ENCODE measurements around the gene PPM1L.
"Not testable (repeated sequence)": the region's sequence is repeated elsewhere in the genome, so short reads cannot be mapped to it uniquely, and the experiment has no call there.

The PPM1L gene

DNA sequence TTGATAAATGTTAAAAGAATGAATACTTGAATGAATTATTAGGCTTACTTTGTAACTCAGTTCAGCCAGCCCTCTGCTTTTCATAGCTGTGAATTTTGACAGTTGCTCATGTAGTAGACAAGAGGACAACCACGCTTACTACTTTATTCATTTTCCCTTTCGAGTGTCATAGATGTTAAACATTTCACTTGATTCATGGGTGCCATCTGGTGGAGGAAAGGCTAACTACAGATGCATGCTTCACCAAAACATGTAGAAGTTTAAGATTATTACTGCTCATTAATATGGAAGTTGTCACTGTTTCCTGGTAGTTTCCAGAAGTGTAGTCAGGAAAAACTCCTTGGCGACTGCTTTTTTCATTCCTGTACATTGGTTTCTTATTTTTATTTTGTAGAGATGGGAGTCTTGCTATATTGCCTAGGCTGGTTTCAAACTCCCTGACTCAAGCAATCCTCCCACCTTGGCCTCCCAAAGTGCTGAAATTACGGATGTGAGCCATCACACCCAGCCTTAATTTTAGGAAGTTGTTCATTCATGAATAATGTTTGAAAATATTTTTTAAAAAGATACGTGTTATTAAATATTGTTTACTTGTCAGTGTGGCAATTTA, 186.0 kb downstream of the PPM1L start:
- peak; percentile 71 to 80 for DNase-seq

DNA sequence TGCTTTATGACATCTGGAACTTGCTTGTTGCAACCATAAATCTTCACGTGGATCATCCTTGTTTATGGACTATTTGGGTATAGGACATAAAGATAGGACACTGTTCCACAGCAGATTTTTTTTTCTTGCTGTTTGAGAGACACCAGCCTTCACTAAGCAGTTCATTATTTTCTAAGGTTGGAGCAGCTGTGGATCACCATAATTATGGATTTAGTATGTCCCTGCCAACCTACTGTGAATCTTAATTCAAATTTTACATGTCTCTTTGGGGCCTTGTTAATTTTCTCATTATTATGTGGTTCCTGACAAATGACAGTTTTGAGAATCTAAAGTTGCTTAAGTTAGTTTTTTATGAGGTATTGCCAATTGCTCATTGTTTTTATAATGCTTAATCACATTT, 188.0 kb downstream of the PPM1L start:
- DNase-seq, result no peak

DNA sequence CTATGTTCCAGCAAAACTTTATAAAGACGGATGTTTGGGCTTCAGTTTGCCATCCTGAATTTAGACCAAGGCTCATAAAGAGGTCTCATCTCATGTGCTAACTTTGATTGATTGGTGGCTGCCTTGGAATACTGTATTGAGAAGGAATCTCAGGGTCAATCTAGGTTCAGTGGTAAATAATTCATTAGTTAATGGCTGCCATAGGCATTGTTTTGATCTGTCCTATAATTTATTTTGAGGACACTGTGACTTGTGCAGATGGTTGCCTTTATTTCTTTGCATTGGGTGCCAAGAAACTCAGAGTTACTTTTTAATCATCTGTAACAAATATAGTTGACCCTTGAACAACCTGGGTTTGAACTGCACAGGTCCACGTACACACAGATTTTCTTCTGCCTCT, 189.3 kb downstream of the PPM1L start:
- DNase-seq, result no peak

DNA sequence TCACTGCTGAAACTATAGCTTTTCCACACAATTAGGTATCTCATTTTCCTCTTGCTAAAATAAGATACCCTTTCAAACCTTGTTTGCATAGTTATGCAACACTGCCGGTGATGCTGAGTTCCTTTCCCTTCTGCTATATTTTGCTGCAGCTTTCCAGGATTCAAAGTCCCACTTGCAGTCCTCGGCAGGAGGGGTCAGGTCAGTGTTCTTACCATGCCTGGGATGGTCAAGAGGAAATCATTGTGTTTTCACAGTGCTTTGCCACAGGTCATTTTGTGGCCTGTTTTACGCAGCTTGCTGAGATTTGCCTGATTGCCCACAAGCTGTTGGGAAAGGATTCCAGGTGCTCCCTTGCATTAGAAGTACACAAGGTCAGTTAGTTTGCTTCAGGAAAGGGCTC, 192.2 kb downstream of the PPM1L start:
- DNase-seq, result no peak

DNA sequence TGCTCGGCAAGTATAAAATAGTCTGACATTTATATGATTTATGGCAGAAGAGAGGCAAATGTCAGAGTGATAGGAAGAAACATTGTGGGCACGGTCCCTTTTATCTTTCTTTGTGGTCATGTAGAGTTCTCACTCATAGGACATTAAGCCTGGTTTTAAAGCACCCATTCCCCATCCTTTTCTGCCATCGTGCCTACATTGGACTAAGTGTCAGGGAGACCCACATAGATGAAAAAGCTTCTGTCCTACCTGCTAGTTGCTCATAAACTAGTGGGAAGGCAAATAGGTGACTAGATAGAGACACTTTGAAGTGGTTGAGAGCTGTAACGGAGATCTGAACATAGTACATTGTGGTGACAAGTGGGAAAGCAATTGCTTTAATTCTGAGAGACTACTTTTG, 193.4 kb downstream of the PPM1L start:
- no peak for DNase-seq

DNA sequence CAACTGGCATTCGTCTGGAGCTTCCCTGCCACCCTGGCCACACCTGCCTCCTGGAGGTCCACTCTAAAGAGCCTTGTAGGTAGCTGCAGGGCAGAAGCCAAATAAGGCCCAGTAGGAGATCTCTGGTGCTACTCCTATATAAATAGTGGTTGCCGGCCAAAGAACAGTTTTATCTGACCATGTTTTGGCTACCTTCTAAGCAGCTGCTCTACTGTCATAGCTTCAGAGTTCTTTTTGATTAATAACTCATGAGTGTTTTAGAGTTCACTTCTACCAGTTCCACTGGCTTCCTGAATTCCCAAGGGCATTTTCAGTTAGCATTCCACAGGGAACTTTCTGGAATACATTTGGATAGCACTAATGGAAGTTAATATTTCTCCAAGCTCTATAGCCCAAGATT, 194.5 kb downstream of the PPM1L start:
- DNase-seq, result no peak

DNA sequence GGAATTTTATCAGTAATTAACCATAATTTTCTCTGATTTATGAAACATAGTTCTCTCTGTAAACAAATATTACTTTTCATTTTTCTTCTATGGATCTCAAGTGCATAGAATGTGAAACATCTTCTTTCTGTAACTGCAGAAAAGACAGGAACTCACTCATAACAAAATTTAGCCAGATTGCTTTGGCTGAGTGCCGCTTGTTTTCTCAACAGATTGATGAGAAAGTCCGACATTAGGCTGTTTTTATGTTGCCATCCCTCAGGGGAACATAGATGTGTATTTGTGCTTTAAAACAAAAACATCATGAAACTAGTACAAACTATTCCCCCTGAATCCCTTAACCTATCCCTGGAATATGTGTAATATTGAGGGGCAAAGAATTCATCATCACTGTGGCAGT, 194.9 kb downstream of the PPM1L start:
- DNase-seq, result no peak

DNA sequence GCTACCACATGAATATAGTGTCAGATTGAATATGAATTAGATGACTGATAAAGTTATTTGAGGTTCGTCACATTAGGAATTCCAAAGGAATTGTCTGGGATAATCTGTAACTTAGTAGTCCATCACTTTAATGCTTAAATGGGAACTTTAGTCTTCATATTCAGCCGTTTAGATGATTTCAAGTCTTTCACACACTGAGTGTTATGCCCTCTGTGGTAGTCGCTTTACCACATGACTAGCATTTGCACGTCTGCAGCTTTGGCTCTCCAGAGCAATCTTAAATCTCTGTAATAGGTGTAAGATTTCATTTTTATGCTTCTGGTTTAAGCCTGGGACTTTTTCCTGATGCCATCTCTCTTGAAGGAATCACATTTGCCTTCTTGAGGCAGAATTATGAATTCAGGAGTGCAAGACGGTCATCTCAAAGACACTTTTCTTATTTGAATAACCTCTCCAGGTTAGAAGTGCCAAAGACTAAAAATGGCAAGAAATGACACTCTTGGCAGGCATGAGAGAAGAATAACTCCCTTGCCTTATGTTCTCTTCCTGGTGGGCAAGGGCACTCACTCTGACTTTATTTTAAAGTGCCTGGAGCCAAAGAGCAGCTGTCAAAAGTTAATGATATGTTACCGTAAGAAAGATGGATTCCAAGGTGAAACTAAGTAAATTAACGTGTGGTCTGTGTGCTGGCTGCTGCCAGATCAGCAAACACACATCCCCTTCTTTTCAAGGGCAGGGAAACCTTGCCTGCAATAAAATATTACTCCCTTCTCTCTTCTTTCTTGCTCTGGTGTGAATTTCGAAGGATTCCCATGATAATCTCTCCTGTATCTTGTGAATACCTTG, 195.8 kb downstream of the PPM1L start:
- no peak for DNase-seq

DNA sequence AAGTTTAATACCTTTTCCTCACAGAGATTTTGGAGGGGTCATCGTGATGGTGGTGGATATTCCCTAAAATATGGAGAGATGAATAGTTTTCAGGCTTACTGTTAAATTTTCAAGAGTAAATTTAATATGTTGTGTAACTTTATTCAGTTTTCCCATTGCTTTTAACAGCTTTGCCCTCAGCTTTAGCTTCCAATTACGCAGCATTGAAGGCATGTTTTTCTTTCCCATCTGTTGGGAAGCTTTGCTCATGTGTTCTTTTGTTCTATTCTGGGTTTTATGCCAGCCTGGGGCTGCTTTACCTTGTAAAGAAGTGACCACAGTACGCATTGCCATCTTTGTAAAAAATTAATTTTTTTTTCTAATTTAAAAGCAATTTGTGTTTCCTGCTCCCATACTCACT, 197.7 kb downstream of the PPM1L start:
- DNase-seq, result no peak

DNA sequence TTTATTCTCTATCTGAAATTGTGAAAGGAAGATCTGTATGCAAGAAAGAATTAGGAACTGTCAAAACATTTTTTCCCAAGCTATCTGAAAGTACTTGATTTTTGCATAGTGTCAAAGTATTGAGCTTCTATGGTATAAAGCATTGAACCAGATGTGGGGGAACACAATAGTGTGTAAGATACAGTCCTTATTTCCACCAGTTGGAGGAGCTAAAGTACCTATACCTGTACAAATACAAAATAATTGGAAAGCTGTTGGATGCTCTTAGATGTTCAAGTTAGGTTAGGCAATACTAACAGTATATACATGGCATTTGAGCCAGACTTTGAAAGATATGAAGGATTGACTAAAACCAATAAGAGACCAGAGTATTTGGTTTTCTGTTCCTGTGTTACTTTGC, 200.8 kb downstream of the PPM1L start:
- DNase-seq, result no peak

DNA sequence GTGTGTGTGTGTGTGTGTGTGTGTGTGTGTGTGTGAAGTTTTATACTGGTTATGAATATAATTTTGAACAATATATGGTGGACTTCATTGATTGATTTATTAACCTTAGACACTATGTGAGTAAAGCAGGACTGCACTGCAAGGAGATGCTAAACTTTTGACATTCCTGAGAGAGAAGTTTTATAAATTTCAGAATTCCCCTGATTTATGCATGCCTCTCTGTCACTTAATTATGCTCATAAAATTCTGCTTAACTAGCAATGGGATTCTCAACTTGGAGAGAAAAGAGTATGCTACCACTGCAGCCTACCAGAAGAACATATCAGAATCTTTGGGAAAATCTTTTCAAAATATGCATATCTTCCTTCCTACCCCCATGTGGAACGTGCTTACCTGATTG, 204.5 kb downstream of the PPM1L start:
- no peak for DNase-seq

DNA sequence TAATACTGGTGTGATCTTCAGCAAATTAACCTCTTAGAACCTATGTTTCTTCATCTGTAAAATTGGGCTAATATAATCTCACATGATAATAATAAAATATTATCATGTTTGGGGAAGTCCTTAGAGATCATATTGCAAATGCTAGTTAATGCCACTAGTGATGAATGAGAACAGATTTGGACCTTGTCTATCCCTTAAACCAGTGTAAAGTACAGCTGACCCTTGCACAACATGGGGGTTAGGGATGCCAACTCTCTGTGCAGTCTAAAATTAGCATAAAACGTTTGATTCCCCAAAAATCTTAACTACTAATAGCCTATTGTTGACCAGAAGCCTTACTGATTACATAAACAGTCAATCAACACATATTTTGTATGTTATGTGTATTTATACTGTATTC, 207.9 kb downstream of the PPM1L start:
- DNase-seq, result no peak

DNA sequence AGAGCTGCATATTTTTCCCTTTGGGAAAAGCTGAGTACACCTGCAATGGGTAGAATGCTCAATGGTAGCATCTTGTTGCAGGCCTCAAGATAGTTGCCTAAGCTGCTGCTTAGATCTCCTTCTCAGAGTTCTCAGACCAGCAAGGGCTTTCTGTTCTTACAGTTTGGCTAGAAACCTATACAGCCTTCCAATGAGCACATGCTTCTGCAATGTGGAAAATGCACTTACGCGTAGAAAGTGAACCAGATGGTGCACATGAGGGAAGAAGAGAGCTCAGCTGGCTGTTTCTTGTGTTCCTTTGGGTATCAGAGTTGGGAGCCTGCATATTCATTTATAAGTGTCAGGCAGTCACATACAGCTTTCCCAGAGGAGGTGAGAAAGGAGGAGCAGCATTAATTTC, 212.7 kb downstream of the PPM1L start:
- DNase-seq, result no peak

DNA sequence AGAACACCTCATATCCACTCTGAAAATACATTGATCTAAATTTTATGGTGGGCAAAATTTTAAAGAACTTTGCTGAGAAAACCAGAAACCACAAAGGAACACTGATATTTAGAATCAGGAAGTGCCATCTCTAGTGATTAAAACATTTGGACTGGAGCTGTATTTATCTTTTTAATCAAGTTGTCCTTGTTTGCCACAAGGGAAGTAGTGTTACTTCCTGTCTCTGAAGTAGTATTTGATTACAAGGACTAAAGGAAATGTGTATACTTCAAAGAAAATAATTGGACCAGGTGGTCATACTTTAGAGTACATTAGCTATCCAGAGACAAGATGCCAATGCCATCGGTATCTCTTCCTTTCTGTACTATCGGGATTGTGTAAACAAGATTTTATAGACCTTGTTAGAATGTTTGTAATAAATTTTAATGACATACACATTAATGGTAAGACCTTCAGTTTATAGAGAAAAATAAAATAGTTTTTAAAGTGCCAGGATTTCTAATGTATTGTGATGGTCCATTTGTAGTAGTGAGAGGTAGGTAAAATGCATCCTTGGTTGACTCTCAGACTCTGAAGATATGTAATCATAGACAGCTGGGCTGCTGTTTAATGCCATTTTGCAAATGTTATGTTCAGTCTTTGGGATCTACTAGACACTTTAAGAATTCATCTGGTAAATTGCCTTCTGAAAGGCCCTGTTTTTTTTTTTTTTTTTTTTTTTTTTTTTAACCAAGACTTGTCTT, 217.2 kb downstream of the PPM1L start:
- DNase-seq, result no peak

DNA sequence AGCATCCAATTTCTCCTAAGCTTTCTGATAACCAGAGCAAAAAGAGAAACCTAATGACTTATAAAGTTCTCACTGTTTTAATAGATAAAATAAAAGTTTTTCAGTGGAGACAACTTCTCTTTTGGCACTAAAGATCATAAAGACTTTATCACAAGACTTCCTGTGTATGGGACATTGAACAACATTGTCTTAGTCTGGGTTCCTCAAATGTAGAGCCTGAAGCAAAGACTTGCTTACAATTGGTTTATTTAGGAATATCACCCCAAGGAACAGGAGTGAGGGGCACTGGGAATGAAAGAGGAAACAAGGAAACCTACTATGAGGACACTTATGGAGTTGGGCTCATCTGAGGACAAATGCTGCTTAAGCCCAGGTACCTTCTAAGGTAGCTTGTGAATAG, 221.7 kb downstream of the PPM1L start:
- no peak for DNase-seq

DNA sequence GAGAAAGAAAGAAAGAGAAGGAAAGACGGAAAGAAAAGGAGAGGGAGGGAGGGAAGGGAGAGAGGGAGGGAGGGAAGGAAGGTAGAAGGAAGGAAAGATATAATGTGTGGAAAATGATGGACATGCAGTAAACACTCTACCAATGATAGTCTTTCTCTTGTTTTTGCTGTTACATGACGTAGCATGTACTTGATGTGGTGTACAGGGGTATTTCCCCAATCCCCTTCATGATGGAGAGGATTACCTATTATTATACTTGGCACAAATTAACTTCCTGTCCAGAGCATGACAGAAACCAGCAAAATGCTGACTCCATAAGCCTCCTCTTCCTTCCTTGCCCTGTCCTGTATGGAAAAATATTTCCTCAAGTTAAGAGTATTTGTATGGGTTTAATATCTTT, 224.7 kb downstream of the PPM1L start:
- DNase-seq, result no peak

DNA sequence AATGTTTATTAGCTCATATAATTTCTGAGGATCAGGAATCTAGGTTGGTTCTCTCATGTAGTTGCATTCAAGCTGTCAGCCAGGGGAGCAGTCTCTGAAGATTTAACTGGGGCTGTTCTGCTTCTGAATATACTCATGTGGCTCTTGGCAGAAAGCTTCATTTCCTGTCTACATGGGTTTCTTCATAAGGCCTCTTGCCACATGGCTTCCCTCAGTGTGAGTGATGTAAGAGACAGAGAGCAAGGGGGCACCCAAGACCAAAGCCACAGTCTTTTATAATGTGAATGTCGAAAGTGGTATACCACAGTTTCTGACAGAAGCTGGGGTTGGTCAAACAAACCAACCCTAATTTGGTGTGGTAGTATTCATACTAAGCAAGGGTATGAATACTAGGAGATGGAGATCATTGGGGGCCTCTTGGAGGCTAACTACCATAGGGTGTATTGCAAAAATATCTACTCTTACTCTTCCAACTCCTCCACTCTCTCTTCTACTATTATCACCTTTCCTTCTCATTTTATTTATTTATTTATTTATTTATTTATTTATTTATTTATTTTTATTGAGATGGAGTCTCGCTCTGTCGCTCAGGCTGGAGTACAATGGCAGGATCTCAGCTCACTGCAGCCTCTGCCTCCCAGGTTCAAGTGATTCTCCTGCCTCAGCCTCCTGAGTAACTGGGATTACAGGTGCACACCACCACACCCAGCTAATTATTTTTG, 225.3 kb downstream of the PPM1L start:
- DNase-seq, result no peak

DNA sequence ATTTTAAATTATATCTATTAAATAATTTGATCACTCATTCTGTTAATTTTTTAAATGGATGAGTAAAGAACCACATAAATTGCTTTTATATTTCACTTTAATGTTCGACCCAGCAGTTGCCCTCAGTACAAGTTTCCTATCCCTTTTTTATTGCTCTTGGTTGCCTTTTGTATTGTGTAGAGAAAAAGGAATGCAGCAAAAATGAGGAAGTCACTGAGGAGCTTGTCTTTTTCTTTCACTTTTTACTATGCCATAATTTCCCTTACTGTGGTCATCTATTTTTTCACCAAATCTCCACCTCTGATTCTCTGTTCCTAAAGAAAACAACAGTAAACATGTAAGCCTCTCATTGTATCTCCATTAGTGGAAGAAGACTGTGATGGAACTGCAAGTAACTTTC, 226.5 kb downstream of the PPM1L start:
- no peak for DNase-seq

DNA sequence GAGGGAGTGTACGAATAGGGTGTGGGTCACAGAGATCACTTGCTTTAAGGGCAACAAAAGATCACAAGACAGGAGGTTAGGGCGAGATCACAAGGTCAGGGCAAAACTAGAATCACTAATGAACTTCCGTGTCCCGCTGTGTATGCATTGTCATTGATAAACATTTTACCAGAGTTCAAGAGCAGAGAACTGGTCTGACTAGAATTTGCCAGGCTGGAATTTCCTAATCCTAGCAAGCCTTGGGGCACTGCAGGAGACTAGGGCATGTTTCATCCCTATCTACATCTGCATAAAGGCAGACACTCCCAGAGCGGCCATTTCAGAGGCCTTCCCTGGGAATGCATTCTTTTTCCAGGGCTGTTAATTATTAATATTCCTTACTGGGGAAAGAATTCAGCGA, 227.9 kb downstream of the PPM1L start:
- DNase-seq, result not testable (repeated sequence)

DNA sequence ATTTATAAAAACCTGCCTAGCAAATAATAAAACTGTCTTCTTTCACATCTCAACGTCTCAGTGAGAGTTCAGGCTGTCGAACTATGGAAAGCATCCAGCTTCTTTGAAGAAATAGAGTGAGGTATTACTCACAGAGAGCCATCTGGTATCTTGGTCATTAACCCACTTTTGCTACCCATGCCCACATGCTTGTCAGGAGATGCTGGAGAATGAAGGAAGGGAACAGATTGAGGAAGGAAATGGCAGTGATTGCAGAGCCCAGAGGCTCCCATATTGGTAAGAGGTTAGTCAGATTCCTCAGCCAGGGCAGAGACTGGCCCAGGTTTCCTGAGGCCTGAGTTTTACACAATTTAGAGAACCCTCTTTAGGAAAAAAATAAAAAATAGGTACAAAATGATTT, 230.0 kb downstream of the PPM1L start:
- DNase-seq, result no peak

DNA sequence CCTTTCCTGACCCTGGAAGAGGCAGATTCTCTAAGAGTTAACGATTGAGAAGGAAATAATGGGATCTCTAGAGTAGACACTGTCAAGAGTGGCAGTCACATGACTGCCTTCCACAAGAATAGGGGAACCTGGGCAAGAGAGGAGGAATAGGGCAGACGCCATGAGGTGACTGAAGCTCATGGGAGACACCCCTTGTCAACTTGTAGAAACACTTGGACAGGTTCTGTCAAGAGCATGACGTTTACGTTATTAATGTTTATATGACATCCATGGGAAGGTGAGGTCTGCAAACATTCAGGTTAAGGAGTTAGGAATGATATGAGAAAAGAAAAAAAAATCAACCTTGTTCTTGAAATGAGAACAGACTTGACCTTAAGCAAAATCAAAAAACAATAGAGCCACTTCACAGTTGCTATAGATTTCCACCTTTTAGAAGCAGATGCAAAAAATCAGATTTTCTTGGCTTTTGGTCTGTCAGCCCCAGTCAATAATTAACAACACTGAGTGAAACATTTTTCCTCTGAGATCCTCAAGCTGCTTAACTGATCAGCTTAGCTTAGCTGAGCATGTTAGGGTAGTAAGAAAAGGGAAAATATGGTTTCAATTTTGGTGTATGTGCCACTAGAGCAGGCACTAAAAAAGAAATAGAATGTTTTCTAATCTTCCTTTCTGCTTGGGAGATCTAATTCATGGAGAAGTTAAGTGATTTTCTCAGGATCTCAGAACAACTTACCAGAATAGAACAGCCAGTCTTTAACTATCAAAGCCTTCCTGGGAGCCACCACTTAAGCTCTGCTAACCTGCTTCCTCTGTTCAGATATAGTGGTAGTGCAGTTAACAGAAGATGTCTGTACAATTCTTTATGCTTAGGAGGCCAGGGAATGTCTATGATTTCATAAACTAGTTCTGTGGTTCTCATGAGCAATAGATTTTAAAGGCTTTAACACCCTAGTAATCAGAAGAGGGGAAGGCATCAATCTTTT, 232.2 kb downstream of the PPM1L start:
- no peak for DNase-seq

DNA sequence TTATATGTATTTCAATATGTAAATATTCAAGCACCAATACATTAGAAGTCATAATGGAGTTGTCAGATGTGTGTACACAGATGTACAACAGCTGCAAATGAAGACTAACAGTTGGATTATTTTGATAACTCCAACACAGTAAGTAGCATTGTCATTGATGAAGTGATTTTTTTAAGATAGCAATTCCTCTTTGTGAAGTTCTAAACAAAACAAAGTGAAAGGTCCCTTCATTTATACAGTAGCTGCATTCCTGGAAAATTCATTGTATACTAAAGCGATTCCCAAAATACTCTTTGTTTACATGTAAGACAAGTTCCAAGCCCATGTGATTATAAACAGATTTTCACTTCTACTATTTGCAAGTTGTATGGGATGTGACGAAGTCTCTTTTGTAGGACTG, 234.4 kb downstream of the PPM1L start:
- DNase-seq, result no peak

All from stimulated activated CD4-positive, alpha-beta T cell treated with anti-CD3 and anti-CD28 coated beads, Interleukin-2, amount 100 ng/mL, for 48 hours (primary cell).